ENCODE results near the gene KIF17.

GRCh38 chr1:20705203-20705755 is 12.5 kb downstream of the KIF17 start:
- TF ChIP-seq POLR2A (IDR thresholded peaks at IDR 0.05), result no peak
- TF ChIP-seq CTCF (IDR thresholded peaks at IDR 0.05), result no peak
